ENCODE measurements around the gene COL3A1. TPM values are rescaled to one million over a fixed set of nuclear protein-coding genes. Genes with fewer than 3 reads are reported as not detected.

Gene COL3A1
- total and polyA plus RNA-seq, 2 experiments from 2014 or later: 0.17 to 0.31 TPM

DNA sequence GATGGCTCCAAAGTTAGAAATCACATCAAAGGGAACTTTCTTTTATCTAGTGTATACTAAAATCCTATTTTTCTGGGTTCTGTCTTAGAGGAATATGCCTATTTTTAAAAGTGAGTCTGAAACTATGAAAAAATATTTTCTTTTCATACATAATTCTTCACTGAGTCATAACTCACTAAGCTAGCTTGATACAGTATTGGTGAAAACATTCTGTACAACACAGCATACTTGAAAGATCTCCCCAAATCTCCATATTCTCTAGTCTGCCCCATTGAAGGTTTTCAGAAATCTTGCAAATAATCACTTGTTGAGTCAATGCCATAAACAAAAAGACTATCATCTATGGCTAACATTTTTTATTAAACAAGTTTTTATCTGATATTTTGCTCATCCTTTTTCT is 44.5 kb downstream of the COL3A1 start:
- Mint-ChIP-seq H3K4me3 (no peak overlapping the region), H3K27me3 (ENCODE audit: insufficient read depth, low read depth, poor library complexity) (no peaks in the 10 kb centered on the region), H3K27ac (no peak overlapping the region), H3K36me3 (ENCODE audit: low read depth) (no peaks in the 10 kb centered on the region; the same call in 2 of the 3 replicates), H3K4me1 (peaks cover 9% of the 10 kb centered on the region; the same call in 2 of the 3 replicates), H3K9me3 (no peaks in the 10 kb centered on the region)
- Histone ChIP-seq H3F3A (replicated peaks; ENCODE audit: low read depth) (no peaks in the 10 kb centered on the region), H3K4me1 (ENCODE audit: insufficient read depth) (peaks cover 5% of the 10 kb centered on the region; the same call in 1 of the 2 replicates), H3K4me3 (no peak overlapping the region), H3K79me2 (replicated peaks; ENCODE audit: insufficient read depth) (no peaks in the 10 kb centered on the region), H3K9me2 (ENCODE audit: insufficient read depth) (no peaks in the 10 kb centered on the region), H3K27me3 (ENCODE audit: insufficient read depth) (no peaks in the 10 kb centered on the region), H4K20me1 (replicated peaks; ENCODE audit: insufficient read depth) (no peaks in the 10 kb centered on the region), H3K36me3 (ENCODE audit: insufficient read depth) (no peaks in the 10 kb centered on the region), H2AFZ (no peak overlapping the region), H3K4me2 (no peak overlapping the region), H3K27ac (ENCODE audit: low read depth) (no peak overlapping the region)
- no peak for TF ChIP-seq JUNB (IDR thresholded peaks at IDR 0.05; ENCODE audit: unreplicated experiment)
- TF ChIP-seq ZNF331 (CRISPR knock-in tag; IDR thresholded peaks at IDR 0.05; ENCODE audit: low read depth): no peak
- TF ChIP-seq, protein P1, sequence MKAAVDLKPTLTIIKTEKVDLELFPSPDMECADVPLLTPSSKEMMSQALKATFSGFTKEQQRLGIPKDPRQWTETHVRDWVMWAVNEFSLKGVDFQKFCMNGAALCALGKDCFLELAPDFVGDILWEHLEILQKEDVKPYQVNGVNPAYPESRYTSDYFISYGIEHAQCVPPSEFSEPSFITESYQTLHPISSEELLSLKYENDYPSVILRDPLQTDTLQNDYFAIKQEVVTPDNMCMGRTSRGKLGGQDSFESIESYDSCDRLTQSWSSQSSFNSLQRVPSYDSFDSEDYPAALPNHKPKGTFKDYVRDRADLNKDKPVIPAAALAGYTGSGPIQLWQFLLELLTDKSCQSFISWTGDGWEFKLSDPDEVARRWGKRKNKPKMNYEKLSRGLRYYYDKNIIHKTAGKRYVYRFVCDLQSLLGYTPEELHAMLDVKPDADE (IDR thresholded peaks at IDR 0.05): no peak
- DNase-seq (ENCODE audit: low spot score) (no peak), ATAC-seq (no peak)

DNA sequence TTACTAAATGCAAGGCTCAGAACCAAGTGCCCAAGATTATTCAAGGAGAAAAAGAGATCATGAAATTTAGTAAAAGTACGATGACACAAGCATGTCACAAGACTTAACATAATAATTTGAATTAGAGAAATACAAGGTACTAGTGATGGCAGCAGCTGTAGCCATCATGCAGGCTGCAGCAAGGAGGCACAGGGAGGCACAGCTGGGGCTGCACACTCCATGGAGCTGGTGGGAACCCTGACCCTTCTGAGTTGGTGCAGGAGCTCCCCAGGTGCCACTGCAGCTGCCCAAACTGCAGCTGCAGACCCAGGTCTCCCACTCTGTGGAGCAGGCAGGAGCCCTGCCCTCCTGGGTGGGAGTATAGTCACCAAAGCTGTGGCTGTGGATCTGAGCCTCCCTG is 46.0 kb downstream of the COL3A1 start:
- DNase-seq (ENCODE audit: low spot score): no peak
- Histone ChIP-seq H2AFZ (no peak overlapping the region), H3F3A (replicated peaks; ENCODE audit: low read depth) (no peaks in the 10 kb centered on the region), H3K4me2 (no peak overlapping the region), H3K27ac (ENCODE audit: low read depth) (no peak overlapping the region), H3K4me3 (no peak overlapping the region), H3K27me3 (ENCODE audit: insufficient read depth) (no peaks in the 10 kb centered on the region), H3K4me1 (ENCODE audit: insufficient read depth) (peaks cover 4% of the 10 kb centered on the region; the same call in 1 of the 2 replicates), H3K9me2 (ENCODE audit: insufficient read depth) (no peaks in the 10 kb centered on the region), H3K36me3 (ENCODE audit: insufficient read depth) (no peaks in the 10 kb centered on the region), H3K79me2 (replicated peaks; ENCODE audit: insufficient read depth) (no peaks in the 10 kb centered on the region), H4K20me1 (replicated peaks; ENCODE audit: insufficient read depth) (no peaks in the 10 kb centered on the region)
- no peaks in the 10 kb centered on the region for H3K27me3 Mint-ChIP-seq (ENCODE audit: insufficient read depth, low read depth, poor library complexity)
- H3K36me3 Mint-ChIP-seq (ENCODE audit: low read depth): no peaks in the 10 kb centered on the region; the same call in 2 of the 3 replicates
- TF ChIP-seq STAT1 (IDR thresholded peaks at IDR 0.05; ENCODE audit: unreplicated experiment) (no peak), NANOG (IDR thresholded peaks at IDR 0.05; ENCODE audit: borderline replicate concordance) (no peak), POLR2AphosphoS5 (IDR thresholded peaks at IDR 0.05; ENCODE audit: low read depth) (no peak)
- peaks cover 5% of the 10 kb centered on the region; the same call in 2 of the 3 replicates for H3K4me1 Mint-ChIP-seq
- H3K4me3 Mint-ChIP-seq: no peak overlapping the region
- no peak for ATAC-seq
- no peaks in the 10 kb centered on the region for H3K9me3 Mint-ChIP-seq
- no peak overlapping the region for H3K27ac Mint-ChIP-seq

DNA sequence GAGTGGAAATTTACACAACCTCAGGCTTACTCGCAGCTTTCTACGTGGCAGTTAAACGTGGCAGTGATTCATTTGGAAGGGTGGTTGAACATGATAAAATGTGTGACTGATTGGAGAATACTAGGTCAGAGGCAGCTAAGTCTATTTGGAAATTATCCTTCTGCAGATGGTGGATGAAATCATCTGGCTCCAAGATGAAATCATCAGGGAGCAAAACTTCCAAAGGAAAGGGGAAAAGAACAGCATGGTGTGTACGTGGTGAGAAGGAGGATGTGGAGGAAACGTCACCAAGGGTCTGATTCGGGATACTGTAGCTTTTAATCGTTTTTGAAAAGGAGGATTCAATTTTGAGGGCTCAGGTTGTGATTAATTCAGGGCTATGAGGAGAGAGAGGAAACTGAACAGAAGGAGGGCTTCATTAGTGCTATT is 47.9 kb downstream of the COL3A1 start:
- DNase-seq (ENCODE audit: low spot score) (no peak), ATAC-seq (no peak)
- Mint-ChIP-seq H3K36me3 (ENCODE audit: low read depth) (no peaks in the 10 kb centered on the region; the same call in 2 of the 3 replicates), H3K9me3 (no peaks in the 10 kb centered on the region), H3K27ac (peak overlapping the region; percentile 30; the same call in 1 of the 2 replicates), H3K4me1 (no peaks in the 10 kb centered on the region), H3K4me3 (no peak overlapping the region), H3K27me3 (ENCODE audit: insufficient read depth, low read depth, poor library complexity) (no peaks in the 10 kb centered on the region)
- no peak overlapping the region for H3K4me2 ChIP-seq
- no peaks in the 10 kb centered on the region for H3K36me3 ChIP-seq (ENCODE audit: insufficient read depth)
- H4K20me1 ChIP-seq (replicated peaks; ENCODE audit: insufficient read depth): no peaks in the 10 kb centered on the region
- H3K4me1 ChIP-seq (ENCODE audit: insufficient read depth): no peaks in the 10 kb centered on the region
- no peaks in the 10 kb centered on the region for H3K79me2 ChIP-seq (replicated peaks; ENCODE audit: insufficient read depth)
- no peak overlapping the region for H3K4me3 ChIP-seq
- H3K27me3 ChIP-seq (ENCODE audit: insufficient read depth): no peaks in the 10 kb centered on the region
- H3F3A ChIP-seq (replicated peaks; ENCODE audit: low read depth): no peaks in the 10 kb centered on the region
- H2AFZ ChIP-seq: no peak overlapping the region
- no peaks in the 10 kb centered on the region for H3K9me2 ChIP-seq (ENCODE audit: insufficient read depth)
- H3K27ac ChIP-seq (ENCODE audit: low read depth): no peak overlapping the region
- TF ChIP-seq ZNF114 (CRISPR knock-in tag; IDR thresholded peaks at IDR 0.05) (no peak), CREB1 (CRISPR knock-in tag; IDR thresholded peaks at IDR 0.05; ENCODE audit: low read depth) (no peak), JUNB (IDR thresholded peaks at IDR 0.05; ENCODE audit: unreplicated experiment) (no peak)
- TF ChIP-seq, protein P1 (IDR thresholded peaks at IDR 0.05): no peak
- TF ChIP-seq, protein P2, sequence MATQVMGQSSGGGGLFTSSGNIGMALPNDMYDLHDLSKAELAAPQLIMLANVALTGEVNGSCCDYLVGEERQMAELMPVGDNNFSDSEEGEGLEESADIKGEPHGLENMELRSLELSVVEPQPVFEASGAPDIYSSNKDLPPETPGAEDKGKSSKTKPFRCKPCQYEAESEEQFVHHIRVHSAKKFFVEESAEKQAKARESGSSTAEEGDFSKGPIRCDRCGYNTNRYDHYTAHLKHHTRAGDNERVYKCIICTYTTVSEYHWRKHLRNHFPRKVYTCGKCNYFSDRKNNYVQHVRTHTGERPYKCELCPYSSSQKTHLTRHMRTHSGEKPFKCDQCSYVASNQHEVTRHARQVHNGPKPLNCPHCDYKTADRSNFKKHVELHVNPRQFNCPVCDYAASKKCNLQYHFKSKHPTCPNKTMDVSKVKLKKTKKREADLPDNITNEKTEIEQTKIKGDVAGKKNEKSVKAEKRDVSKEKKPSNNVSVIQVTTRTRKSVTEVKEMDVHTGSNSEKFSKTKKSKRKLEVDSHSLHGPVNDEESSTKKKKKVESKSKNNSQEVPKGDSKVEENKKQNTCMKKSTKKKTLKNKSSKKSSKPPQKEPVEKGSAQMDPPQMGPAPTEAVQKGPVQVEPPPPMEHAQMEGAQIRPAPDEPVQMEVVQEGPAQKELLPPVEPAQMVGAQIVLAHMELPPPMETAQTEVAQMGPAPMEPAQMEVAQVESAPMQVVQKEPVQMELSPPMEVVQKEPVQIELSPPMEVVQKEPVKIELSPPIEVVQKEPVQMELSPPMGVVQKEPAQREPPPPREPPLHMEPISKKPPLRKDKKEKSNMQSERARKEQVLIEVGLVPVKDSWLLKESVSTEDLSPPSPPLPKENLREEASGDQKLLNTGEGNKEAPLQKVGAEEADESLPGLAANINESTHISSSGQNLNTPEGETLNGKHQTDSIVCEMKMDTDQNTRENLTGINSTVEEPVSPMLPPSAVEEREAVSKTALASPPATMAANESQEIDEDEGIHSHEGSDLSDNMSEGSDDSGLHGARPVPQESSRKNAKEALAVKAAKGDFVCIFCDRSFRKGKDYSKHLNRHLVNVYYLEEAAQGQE (IDR thresholded peaks at IDR 0.05; ENCODE audit: unreplicated experiment): no peak
- TF ChIP-seq, protein P3, sequence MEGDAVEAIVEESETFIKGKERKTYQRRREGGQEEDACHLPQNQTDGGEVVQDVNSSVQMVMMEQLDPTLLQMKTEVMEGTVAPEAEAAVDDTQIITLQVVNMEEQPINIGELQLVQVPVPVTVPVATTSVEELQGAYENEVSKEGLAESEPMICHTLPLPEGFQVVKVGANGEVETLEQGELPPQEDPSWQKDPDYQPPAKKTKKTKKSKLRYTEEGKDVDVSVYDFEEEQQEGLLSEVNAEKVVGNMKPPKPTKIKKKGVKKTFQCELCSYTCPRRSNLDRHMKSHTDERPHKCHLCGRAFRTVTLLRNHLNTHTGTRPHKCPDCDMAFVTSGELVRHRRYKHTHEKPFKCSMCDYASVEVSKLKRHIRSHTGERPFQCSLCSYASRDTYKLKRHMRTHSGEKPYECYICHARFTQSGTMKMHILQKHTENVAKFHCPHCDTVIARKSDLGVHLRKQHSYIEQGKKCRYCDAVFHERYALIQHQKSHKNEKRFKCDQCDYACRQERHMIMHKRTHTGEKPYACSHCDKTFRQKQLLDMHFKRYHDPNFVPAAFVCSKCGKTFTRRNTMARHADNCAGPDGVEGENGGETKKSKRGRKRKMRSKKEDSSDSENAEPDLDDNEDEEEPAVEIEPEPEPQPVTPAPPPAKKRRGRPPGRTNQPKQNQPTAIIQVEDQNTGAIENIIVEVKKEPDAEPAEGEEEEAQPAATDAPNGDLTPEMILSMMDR (conservative IDR thresholded peaks at IDR 0.05; ENCODE audit: low read depth in 2 of 2): no peak
